ACC112 (cell line): Measurements from ENCODE around the gene CXCL1.
A peak's percentile ranks its signal among the peaks of the same experiment; 100 is the strongest.

Source experiments
- H2AFZ ChIP-seq: fragments of 200-600 bp; sonication (generic); one replicate; pipeline ENCODE4 v1.6.0; 2017; ENCODE audit warnings: antibody characterized with exemption, low read length; ENCODE audit not compliant: unreplicated experiment
- H3K27ac ChIP-seq: fragments of 200-600 bp; sonication (generic); 2 replicates; pipeline ENCODE4 v1.5.1; 2014; ENCODE audit warnings: low read depth, mild to moderate bottlenecking, antibody characterized with exemption, low read length, moderate library complexity
- H3K27me3 ChIP-seq: fragments of 200-600 bp; sonication (generic); 2 replicates; pipeline ENCODE4 v1.6.1; 2014; ENCODE audit warnings: mild to moderate bottlenecking, antibody characterized with exemption, low read length, moderate library complexity, mixed read lengths; ENCODE audit not compliant: insufficient read depth
- H3K36me3 ChIP-seq: fragments of 200-600 bp; sonication (generic); 2 replicates; pipeline ENCODE4 v1.6.1; 2016; ENCODE audit warnings: mild to moderate bottlenecking, antibody characterized with exemption, low read length, moderate library complexity, mixed read lengths; ENCODE audit not compliant: insufficient read depth
- H3K4me1 ChIP-seq: fragments of 200-600 bp; sonication (generic); one replicate; pipeline ENCODE4 v1.6.1; 2016; ENCODE audit warnings: low read length, mixed read lengths; ENCODE audit not compliant: insufficient read depth, unreplicated experiment, control insufficient read depth
- H3K4me3 ChIP-seq: fragments of 200-600 bp; sonication (generic); 2 replicates; pipeline ENCODE4 v1.5.1; 2014; ENCODE audit warnings: mild to moderate bottlenecking, low read depth, low read length
- H3K79me2 ChIP-seq: fragments of 200-600 bp; sonication (generic); one replicate; pipeline ENCODE4 v1.6.0; 2016; ENCODE audit warnings: low read length; ENCODE audit not compliant: control insufficient read depth, unreplicated experiment, insufficient read depth

Gene CXCL1

GRCh38 chr4:73875401-73875800 lies 6.2 kb downstream of the CXCL1 start:
- Histone ChIP-seq H3K79me2 (no peaks in the 10 kb centered on the region), H2AFZ (no peak overlapping the region), H3K27ac (peak overlapping the region; percentile 1; the same call in 1 of the 2 replicates), H3K4me3 (no peak overlapping the region), H3K4me1 (peaks cover 18% of the 10 kb centered on the region), H3K36me3 (no peaks in the 10 kb centered on the region), H3K27me3 (no peaks in the 10 kb centered on the region)

GRCh38 chr4:73883306-73883705 lies 14.1 kb downstream of the CXCL1 start:
- Histone ChIP-seq H3K27ac (0 out of 2 replicates have a peak overlapping the region, but pooled peaks have one; percentile 13), H3K4me1 (peaks cover 30% of the 10 kb centered on the region), H3K4me3 (no peak overlapping the region), H3K36me3 (no peaks in the 10 kb centered on the region), H3K27me3 (no peaks in the 10 kb centered on the region), H3K79me2 (no peaks in the 10 kb centered on the region), H2AFZ (peak overlapping the region; percentile 8)

GRCh38 chr4:73885574-73886267 lies 16.5 kb downstream of the CXCL1 start:
- Histone ChIP-seq H3K79me2 (no peaks in the 10 kb centered on the region), H3K4me1 (peaks cover 30% of the 10 kb centered on the region), H3K36me3 (no peaks in the 10 kb centered on the region), H3K27me3 (no peaks in the 10 kb centered on the region), H3K4me3 (no peak overlapping the region), H2AFZ (no peak overlapping the region), H3K27ac (peak overlapping the region; percentile 6; the same call in 1 of the 2 replicates)

GRCh38 chr4:73891326-73891725 lies 22.1 kb downstream of the CXCL1 start:
- no peaks in the 10 kb centered on the region for H3K36me3 ChIP-seq
- H3K79me2 ChIP-seq = no peaks in the 10 kb centered on the region
- no peaks in the 10 kb centered on the region for H3K27me3 ChIP-seq
- H3K27ac ChIP-seq = peak overlapping the region; percentile 72
- H2AFZ ChIP-seq = no peak overlapping the region
- H3K4me1 ChIP-seq = peaks cover 43% of the 10 kb centered on the region
- H3K4me3 ChIP-seq = no peak overlapping the region

GRCh38 chr4:73891739-73892405 lies 22.7 kb downstream of the CXCL1 start:
- Histone ChIP-seq H3K4me1 (peaks cover 47% of the 10 kb centered on the region), H3K4me3 (no peak overlapping the region), H3K79me2 (no peaks in the 10 kb centered on the region), H2AFZ (no peak overlapping the region), H3K36me3 (no peaks in the 10 kb centered on the region), H3K27ac (peak overlapping the region; percentile 72), H3K27me3 (no peaks in the 10 kb centered on the region)

GRCh38 chr4:73892966-73893365 lies 23.8 kb downstream of the CXCL1 start:
- Histone ChIP-seq H3K27me3 (no peaks in the 10 kb centered on the region), H3K27ac (peak overlapping the region; percentile 72; the same call in 1 of the 2 replicates)

GRCh38 chr4:73894001-73894400 lies 24.8 kb downstream of the CXCL1 start:
- Histone ChIP-seq H3K79me2 (no peaks in the 10 kb centered on the region), H3K4me3 (no peak overlapping the region), H2AFZ (no peak overlapping the region), H3K4me1 (peaks cover 53% of the 10 kb centered on the region), H3K36me3 (no peaks in the 10 kb centered on the region), H3K27ac (no peak overlapping the region), H3K27me3 (no peaks in the 10 kb centered on the region)

More at GRCh38 chr4:73892966-73893365, 23.8 kb downstream of the CXCL1 start:
- no peak overlapping the region for H2AFZ ChIP-seq
- H3K4me3 ChIP-seq = no peak overlapping the region
- peaks cover 53% of the 10 kb centered on the region for H3K4me1 ChIP-seq
- no peaks in the 10 kb centered on the region for H3K79me2 ChIP-seq
- H3K36me3 ChIP-seq = no peaks in the 10 kb centered on the region

- H3K27ac ChIP-seq = peak overlapping the region; percentile 25
- no peak overlapping the region for H2AFZ ChIP-seq
- no peaks in the 10 kb centered on the region for H3K79me2 ChIP-seq
- no peaks in the 10 kb centered on the region for H3K36me3 ChIP-seq
- no peak overlapping the region for H3K4me3 ChIP-seq
- H3K27me3 ChIP-seq = no peaks in the 10 kb centered on the region
- H3K4me1 ChIP-seq = peaks cover 53% of the 10 kb centered on the region
Measured at GRCh38 chr4:73895201-73896175, 26.3 kb downstream of the CXCL1 start.

GRCh38 chr4:73896416-73896815 lies 27.2 kb downstream of the CXCL1 start:
- Histone ChIP-seq H3K4me1 (peaks cover 54% of the 10 kb centered on the region), H3K36me3 (no peaks in the 10 kb centered on the region), H2AFZ (no peak overlapping the region), H3K79me2 (no peaks in the 10 kb centered on the region), H3K27me3 (no peaks in the 10 kb centered on the region), H3K4me3 (no peak overlapping the region), H3K27ac (peak overlapping the region; percentile 70)

- H3K4me1 ChIP-seq = peaks cover 53% of the 10 kb centered on the region
- H3K36me3 ChIP-seq = no peaks in the 10 kb centered on the region
- H3K27ac ChIP-seq = peak overlapping the region; percentile 70
- no peaks in the 10 kb centered on the region for H3K27me3 ChIP-seq
- no peak overlapping the region for H3K4me3 ChIP-seq
- no peaks in the 10 kb centered on the region for H3K79me2 ChIP-seq
- H2AFZ ChIP-seq = no peak overlapping the region
Measured at GRCh38 chr4:73897380-73898136, 28.4 kb downstream of the CXCL1 start.
